Chondrocyte (in vitro differentiated cells): ENCODE results near the gene IRF6. TPM values are rescaled to one million over a fixed set of nuclear protein-coding genes. Genes with fewer than 3 reads are reported as not detected.
"Not testable (repeated sequence)": the region's sequence is repeated elsewhere in the genome, so short reads cannot be mapped to it uniquely, and the experiment has no call there.

Experiments
- DNase-seq: peaks from one replicate; pipeline ENCODE4 v3.0.0; 2021; ENCODE audit warnings: mixed read lengths, low spot score
- H3K27ac Mint-ChIP-seq: one replicate; pipeline ENCODE4 v1.8.0; 2021; ENCODE audit warnings: mild to moderate bottlenecking, moderate library complexity, mixed read lengths; ENCODE audit not compliant: unreplicated experiment
- H3K27me3 Mint-ChIP-seq: 2 replicates; pipeline ENCODE4 v1.8.0; 2021; ENCODE audit warnings: low read depth, mixed read lengths
- H3K36me3 Mint-ChIP-seq: 2 replicates; pipeline ENCODE4 v1.8.0; 2021; ENCODE audit warnings: low read depth, mixed read lengths
- H3K4me1 Mint-ChIP-seq: 2 replicates; pipeline ENCODE4 v1.8.0; 2021; ENCODE audit warnings: low read depth, mild to moderate bottlenecking, mixed read lengths
- H3K4me3 Mint-ChIP-seq: one replicate; pipeline ENCODE4 v1.8.0; 2021; ENCODE audit warnings: mild to moderate bottlenecking, moderate library complexity, mixed read lengths; ENCODE audit not compliant: unreplicated experiment
- H3K9me3 Mint-ChIP-seq: 2 replicates; pipeline ENCODE4 v1.8.0; 2021; ENCODE audit warnings: low read depth, mixed read lengths
- CTCF ChIP-seq: fragments of 200-600 bp; sonication (generic); IDR thresholded peaks from 2 replicates; pipeline ENCODE4 v1.5.0; 2021; ENCODE audit warnings: antibody characterized with exemption, mild to moderate bottlenecking, moderate library complexity
- total RNA-seq: library from RNA; stranded (reverse); gene quantifications from 3 replicates; pipeline ENCODE4 v1.2.1, GENCODE V29; 2021

IRF6 gene
- total RNA-seq, 1 donor from 2014 or later, result 0.25 TPM

GRCh38 chr1:209802780-209803152, 3.2 kb downstream of the IRF6 start:
- H3K4me1 Mint-ChIP-seq, result peaks cover 21% of the 10 kb centered on the region
- H3K27me3 Mint-ChIP-seq, result peaks cover 38% of the 10 kb centered on the region
- no peaks in the 10 kb centered on the region for H3K9me3 Mint-ChIP-seq
- H3K36me3 Mint-ChIP-seq, result no peaks in the 10 kb centered on the region
- TF ChIP-seq CTCF, result no peak
- DNase-seq, result no peak
- no peak overlapping the region for H3K27ac Mint-ChIP-seq
- no peak overlapping the region for H3K4me3 Mint-ChIP-seq

- Mint-ChIP-seq H3K27me3 (peaks cover 43% of the 10 kb centered on the region), H3K36me3 (no peaks in the 10 kb centered on the region), H3K9me3 (no peaks in the 10 kb centered on the region), H3K27ac (no peak overlapping the region), H3K4me1 (peaks cover 16% of the 10 kb centered on the region), H3K4me3 (no peak overlapping the region)
- no peak for TF ChIP-seq CTCF
- DNase-seq, result no peak
Measured at GRCh38 chr1:209802117-209802779, 3.7 kb downstream of the IRF6 start.

DNA sequence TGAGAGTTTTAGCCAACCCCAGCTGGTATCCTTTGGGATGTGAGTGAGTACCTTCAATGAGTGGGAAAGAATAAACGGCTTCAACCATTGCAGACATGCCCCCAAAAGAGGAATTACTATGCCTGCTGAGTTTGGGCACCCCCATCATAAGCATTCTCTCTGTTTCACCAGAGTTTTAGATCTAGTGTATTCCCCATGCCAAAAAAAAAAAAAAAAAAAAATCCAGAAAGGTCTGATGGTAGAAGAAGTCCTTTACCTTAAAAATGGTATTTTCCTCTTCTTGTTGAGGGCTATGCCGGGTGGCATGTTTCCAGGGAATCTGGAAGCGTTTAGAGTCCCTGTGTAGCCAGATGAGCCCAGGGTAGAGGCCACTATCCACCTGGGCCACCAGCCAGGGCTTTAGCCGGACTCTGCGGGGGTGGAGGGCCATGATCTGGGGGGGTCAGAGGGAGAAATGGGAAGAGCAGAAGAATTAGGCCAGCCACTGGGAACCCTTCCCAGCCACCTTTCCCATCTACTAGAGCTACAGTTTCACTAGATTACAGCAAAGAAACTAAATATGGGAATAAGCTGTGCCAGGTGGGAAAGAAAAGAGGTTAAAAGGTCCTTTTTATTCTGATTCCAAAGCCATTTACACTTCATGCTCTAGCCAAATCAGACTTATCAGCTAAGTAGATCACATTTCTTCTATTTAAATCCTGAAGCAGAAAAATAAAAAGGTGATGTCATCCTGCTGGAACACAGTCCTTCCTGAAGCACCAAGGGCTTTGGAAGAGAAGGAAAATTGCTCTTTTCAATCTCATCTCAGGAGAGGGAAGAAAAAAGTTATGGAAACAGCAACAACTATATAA, 4.7 kb downstream of the IRF6 start:
- H3K4me3 Mint-ChIP-seq, result no peak overlapping the region
- no peaks in the 10 kb centered on the region for H3K9me3 Mint-ChIP-seq
- no peak for DNase-seq
- peaks cover 14% of the 10 kb centered on the region for H3K4me1 Mint-ChIP-seq
- peaks cover 48% of the 10 kb centered on the region for H3K27me3 Mint-ChIP-seq
- TF ChIP-seq CTCF, result no peak
- no peak overlapping the region for H3K27ac Mint-ChIP-seq
- H3K36me3 Mint-ChIP-seq, result no peaks in the 10 kb centered on the region

DNA sequence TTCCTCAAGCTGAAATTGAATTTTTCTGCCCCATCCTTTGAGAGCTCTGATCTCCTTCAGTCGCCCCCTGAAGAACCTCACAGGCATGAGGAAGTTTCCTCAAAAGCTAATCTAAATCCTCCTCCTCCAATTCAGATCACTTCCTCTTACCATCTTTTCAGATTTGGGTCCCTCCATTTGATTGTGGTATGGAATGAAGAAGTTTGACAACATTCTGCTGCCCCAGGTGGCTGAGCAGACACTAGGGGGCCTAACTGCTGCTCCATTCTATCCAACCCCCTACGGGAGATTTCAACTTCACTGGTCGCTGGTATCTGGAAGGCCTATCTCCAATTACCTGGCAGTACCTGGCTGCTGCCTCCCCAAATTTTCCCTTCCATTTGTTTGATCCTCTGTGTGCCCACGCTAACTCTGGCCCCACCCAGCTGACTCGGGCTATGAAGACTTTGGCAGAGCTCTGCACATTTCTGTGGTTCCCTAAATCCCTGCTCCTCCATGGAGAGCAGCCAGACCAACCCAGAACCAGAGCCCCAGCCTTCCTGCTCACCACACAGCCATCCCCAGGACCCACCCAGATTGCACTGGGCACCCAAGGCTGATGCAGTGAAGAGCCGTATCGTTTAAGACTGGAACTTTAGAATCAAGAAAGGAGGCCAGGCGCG, 7.8 kb downstream of the IRF6 start:
- Mint-ChIP-seq H3K36me3 (no peaks in the 10 kb centered on the region), H3K27ac (no peak overlapping the region), H3K9me3 (no peaks in the 10 kb centered on the region), H3K27me3 (peaks cover 54% of the 10 kb centered on the region), H3K4me3 (no peak overlapping the region), H3K4me1 (peaks cover 6% of the 10 kb centered on the region)
- DNase-seq, result no peak
- no peak for TF ChIP-seq CTCF

DNA sequence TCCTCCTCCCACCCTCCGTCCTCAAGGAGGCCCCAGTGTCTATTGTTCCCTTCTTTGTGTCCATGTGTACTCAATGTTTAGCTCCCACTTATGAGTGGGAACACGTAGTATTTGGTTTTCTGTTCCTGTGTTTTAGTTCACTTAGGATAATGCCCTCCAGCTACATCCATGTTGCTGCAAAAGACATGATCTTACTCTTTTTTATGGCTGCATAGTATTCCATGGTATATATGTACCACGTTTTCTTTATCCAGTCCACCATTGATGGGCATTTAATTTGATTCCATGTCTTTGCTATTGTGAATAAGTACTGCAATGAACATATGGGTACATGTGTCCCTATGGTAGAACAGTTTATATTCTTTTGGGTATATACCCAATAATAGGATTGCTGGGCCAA, 12.2 kb downstream of the IRF6 start:
- H3K27ac Mint-ChIP-seq, H3K9me3 Mint-ChIP-seq, H3K36me3 Mint-ChIP-seq, H3K4me1 Mint-ChIP-seq, DNase-seq, H3K4me3 Mint-ChIP-seq: not testable (repeated sequence)
- H3K27me3 Mint-ChIP-seq, result peaks cover 64% of the 10 kb centered on the region
